Thyroid gland (tissue), 4 donors: ENCODE measurements around the gene CHN2. TPM values are rescaled to one million over a fixed set of nuclear protein-coding genes. Genes with fewer than 3 reads are reported as not detected.

Experiments
- DNase-seq, 2 donors: peaks; one replicate each; pipeline ENCODE4 v3.0.0-alpha.2; 2019
- H3K27ac ChIP-seq, 3 donors: fragments of 200-600 bp; sonication (generic); 1 replicate in 2 of 3; 2 replicates in 1 of 3; pipeline ENCODE4 v1.5.1; 2016 to 2019; ENCODE audit warnings: mild to moderate bottlenecking in 1 of 3, moderate library complexity in 1 of 3
- H3K27me3 ChIP-seq: fragments of 200-600 bp; sonication (generic); one replicate; pipeline ENCODE4 v1.5.1; 2019
- H3K36me3 ChIP-seq, 2 donors: fragments of 200-600 bp; sonication (generic); one replicate each; pipeline ENCODE4 v1.5.1; 2016 to 2019
- H3K4me1 ChIP-seq, 2 donors: fragments of 200-600 bp; sonication (generic); one replicate each; pipeline ENCODE4 v1.5.1; 2017 to 2019
- H3K4me3 ChIP-seq, 3 donors: fragments of 200-600 bp; sonication (generic); replicated peaks in 1 of 3; 1 replicate in 2 of 3; 2 replicates in 1 of 3; pipeline ENCODE4 v1.5.1; 2016; ENCODE audit warnings: mild to moderate bottlenecking in 1 of 3
- H3K9me3 ChIP-seq: fragments of 200-600 bp; sonication (generic); one replicate; pipeline ENCODE4 v1.5.1; 2017
- POLR2A ChIP-seq, 2 donors: fragments of 450-650 bp; IDR thresholded peaks; one replicate each; pipeline ENCODE4 v1.6.1; 2017; ENCODE audit warnings: antibody characterized with exemption in 2 of 2, mild to moderate bottlenecking in 2 of 2, moderate library complexity in 1 of 2
- WGBS, 2 donors: methylation state at CpG; one replicate each; pipeline ENCODE4 v1.1.5; 2017; 5-methylcytosine and 5-hydroxymethylcytosine counted together
- intact Hi-C: fragments of 100-400 bp; cut with DNase I; formaldehyde crosslinking; loops from one replicate; pipeline ENCODE4 v1.15.1; 2023
- total RNA-seq, 4 donors: library from RNA; depleted of rRNA; stranded (reverse); fragments of >200 nt; gene quantifications; one replicate each; pipeline ENCODE4 v1.2.3, GENCODE V29; 2016
- TF ChIP-seq, protein P1 (sequence below), 6 experiments: fragments of 200-600 bp in 3 of 6; fragments of 450-650 bp in 3 of 6; sonication (generic) in 3 of 6; IDR thresholded peaks; one replicate each; pipeline ENCODE4 v1.5.1; 2016 to 2019; ENCODE audit warnings: antibody characterized with exemption in 6 of 6, mild to moderate bottlenecking in 2 of 6, inconsistent platforms in 1 of 6, moderate library complexity in 1 of 6

CHN2 gene
- total RNA-seq, 4 donors from 2014 or later, result 11.7 to 54.3 (median 41.4) TPM

DNA sequence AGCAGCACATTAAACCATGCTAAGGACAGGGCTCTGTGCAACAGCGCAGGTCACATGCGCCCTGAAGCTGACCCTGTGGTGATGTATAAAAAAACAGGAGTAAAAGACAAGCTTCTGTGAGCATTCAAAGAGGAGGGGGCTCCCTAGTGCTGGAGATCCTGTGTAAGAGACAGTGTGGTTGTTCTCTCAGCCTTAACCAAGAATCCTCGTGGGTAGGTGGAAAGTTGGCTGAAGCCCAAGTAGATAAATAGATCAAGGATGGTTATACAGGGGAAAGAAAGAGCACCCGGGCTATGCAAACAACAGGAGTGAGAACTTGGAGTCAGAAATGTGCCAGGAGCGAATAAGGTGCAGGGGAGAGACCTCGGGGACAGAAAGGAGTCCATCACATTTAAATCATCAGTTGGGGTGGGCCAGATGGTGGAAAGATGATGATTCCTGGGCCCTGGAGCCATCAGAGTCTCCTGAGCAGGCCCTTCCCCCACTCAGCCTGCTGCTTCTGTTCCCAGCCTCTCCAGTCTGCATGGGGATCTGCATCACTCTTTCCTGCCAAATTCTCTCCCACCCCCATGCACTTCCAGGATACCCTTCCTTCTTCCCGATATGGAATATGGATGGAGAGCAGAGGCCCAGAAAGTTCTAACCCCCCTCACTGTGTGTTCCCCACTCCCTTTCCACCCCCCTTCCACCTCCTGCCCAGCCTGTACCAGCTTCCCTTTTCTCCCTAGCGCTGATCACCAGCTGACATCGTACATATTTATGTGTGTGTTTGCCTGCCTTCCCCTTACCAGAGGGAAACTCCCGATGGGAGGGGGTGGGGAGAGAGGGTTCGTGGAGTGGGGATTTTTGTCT lies 291.0 kb downstream of the CHN2 start:
- H3K27me3 ChIP-seq, result no peaks in the 10 kb centered on the region
- peaks cover 16 to 17% of the 10 kb centered on the region in 2 donors for H3K4me1 ChIP-seq
- 55 to 62% methylated on average over 11 of the region's 11 CpGs for whole genome bisulfite sequencing, 2 donors
- no peaks in the 10 kb centered on the region for H3K36me3 ChIP-seq
- intact Hi-C loops, result no loop called here
- H3K27ac ChIP-seq, result no peak overlapping the region
- no peak for DNase-seq
- H3K4me3 ChIP-seq, result no peak overlapping the region
- TF ChIP-seq, protein P1, sequence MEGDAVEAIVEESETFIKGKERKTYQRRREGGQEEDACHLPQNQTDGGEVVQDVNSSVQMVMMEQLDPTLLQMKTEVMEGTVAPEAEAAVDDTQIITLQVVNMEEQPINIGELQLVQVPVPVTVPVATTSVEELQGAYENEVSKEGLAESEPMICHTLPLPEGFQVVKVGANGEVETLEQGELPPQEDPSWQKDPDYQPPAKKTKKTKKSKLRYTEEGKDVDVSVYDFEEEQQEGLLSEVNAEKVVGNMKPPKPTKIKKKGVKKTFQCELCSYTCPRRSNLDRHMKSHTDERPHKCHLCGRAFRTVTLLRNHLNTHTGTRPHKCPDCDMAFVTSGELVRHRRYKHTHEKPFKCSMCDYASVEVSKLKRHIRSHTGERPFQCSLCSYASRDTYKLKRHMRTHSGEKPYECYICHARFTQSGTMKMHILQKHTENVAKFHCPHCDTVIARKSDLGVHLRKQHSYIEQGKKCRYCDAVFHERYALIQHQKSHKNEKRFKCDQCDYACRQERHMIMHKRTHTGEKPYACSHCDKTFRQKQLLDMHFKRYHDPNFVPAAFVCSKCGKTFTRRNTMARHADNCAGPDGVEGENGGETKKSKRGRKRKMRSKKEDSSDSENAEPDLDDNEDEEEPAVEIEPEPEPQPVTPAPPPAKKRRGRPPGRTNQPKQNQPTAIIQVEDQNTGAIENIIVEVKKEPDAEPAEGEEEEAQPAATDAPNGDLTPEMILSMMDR (IDR thresholded peaks at IDR 0.05), result no peak
- TF ChIP-seq POLR2A (IDR thresholded peaks at IDR 0.05), result no peak
- H3K9me3 ChIP-seq, result no peaks in the 10 kb centered on the region

DNA sequence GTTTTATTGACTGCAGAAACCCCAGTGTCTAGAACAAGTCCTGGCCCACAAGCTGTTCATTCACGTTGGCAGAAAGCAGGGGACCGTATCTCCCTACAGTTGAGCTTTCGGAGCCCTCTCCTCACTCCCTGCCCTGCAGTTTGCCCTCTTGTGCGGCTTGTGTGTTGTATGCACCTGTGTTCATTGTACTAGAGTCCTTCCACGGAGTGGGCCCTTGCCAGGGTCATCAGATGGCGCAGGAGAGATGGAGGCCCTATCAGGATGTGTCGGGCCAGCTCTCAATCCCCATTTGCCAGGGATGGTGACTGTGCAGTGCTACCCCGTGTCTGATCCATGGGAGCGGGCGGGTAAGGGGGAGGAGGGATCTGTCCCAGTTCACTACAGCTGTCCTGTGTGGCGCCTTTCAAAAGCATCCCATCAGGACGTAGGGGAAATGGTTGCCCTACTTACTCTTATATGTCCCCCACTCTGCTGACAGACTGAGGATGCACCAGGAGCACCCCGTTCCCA lies 291.7 kb downstream of the CHN2 start:
- Histone ChIP-seq H3K4me1 (peaks cover 9 to 13% of the 10 kb centered on the region in 2 donors), H3K36me3 (no peaks in the 10 kb centered on the region), H3K4me3 (no peak overlapping the region), H3K9me3 (no peaks in the 10 kb centered on the region), H3K27me3 (no peaks in the 10 kb centered on the region), H3K27ac (no peak overlapping the region)
- no peak for DNase-seq
- TF ChIP-seq, protein P1 (IDR thresholded peaks at IDR 0.05), result no peak
- TF ChIP-seq POLR2A (IDR thresholded peaks at IDR 0.05), result no peak
- intact Hi-C loops, result no loop called here
- WGBS, 2 donors, result 93 to 95% methylated on average over 13 of the region's 13 CpGs

DNA sequence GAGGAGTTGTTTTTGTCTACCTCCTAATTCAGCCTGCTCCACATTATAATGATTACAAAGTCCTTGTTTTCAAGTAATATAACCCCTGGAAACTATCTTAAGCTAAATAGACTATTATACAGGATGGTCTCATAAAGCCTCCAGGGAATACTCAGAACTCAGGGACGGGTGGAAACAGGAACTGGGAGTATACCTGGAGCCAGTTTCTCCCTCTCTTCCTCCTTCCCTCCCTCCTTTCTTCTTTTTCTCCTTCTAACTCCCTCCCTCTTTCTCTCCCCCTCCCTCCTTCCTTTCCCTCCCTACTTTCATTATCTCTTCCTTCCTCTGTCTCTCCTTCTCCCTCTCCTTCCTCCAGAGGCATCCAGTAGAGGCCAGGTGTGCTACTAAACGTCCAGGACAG lies 292.8 kb downstream of the CHN2 start:
- H3K4me1 ChIP-seq, result peaks cover 0 to 8% of the 10 kb centered on the region in 2 donors

DNA sequence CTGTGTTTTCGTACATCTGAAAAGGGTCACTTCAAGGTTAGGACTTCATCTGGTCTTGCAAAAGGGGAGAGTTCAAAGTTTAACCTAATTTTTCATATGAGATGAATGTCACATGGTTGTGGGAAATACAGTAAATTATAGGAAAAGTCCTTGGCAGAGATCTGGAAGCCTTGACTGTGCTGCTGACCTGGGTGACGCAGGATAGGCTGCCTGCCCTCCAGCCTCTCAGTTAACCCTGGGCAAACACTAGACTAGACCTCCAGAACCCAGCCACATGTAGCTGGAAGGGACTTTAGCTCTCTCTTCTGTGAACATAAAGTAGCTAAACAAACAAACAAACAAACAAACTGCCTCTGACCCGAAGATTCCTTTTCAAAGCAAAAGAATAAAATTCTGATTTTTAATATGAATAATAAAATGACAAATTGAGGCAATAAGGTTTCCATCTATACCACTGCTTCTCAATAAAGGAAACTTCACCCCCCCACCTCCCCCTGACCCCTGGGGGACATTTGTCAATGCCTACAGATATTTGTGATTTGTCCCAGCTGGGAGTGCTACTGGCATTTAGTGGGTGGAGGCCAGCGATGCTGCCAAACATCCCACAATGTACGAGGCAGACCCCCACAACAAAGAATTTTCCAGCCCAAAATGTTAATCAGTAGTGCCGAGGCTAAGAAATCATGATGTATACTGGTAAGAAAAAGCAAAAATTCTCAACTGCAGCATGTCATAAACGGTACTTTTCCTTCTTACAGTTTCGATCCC lies 293.8 kb downstream of the CHN2 start:
- 73 to 78% methylated on average over 8 of the region's 8 CpGs for WGBS, 2 donors
- H3K27ac ChIP-seq, result peak overlapping the region in 1 of 3 donors; percentile 3
- no peaks in the 10 kb centered on the region for H3K9me3 ChIP-seq
- no peaks in the 10 kb centered on the region for H3K27me3 ChIP-seq
- no peak overlapping the region for H3K4me3 ChIP-seq
- no peaks in the 10 kb centered on the region for H3K36me3 ChIP-seq
- H3K4me1 ChIP-seq, result peaks cover 0 to 8% of the 10 kb centered on the region in 2 donors
- TF ChIP-seq, protein P1 (IDR thresholded peaks at IDR 0.05), result no peak
- TF ChIP-seq POLR2A (IDR thresholded peaks at IDR 0.05), result no peak
- intact Hi-C loops, result no loop called here
- no peak for DNase-seq

More for the DNA sequence above, 292.8 kb downstream of the CHN2 start:
- Histone ChIP-seq H3K27me3 (no peaks in the 10 kb centered on the region), H3K36me3 (no peaks in the 10 kb centered on the region), H3K4me3 (no peak overlapping the region), H3K9me3 (no peaks in the 10 kb centered on the region), H3K27ac (no peak overlapping the region)
- 56 to 57% methylated on average over 2 of the region's 2 CpGs for WGBS, 2 donors
- TF ChIP-seq POLR2A (IDR thresholded peaks at IDR 0.05), result no peak
- TF ChIP-seq, protein P1 (IDR thresholded peaks at IDR 0.05), result no peak
- DNase-seq, result no peak
- intact Hi-C loops, result no loop called here
